PC-3 (cell line): Measurements from ENCODE around the gene TP53BP1. TPM values are rescaled to one million over a fixed set of nuclear protein-coding genes. Genes with fewer than 3 reads are reported as not detected.

Experiments used
- ATAC-seq: fragments of 200-7000 bp; cut with Tn5 transposase; 2 replicates; pipeline ENCODE4 v1.9.1; 2020; ENCODE audit warnings: mild to moderate bottlenecking, moderate library complexity
- BruUV-seq: library from RNA; stranded (reverse); fragments of 400-500 nt; replicated peaks from 2 replicates; lab custom pipeline; 2021; lab: Mats Ljungman, UMichigan
- CTCF ChIA-PET: fragments of 300-600 bp; sonication (Branson Sonifier 250); formaldehyde crosslinking; loops from one replicate; lab custom pipeline; 2022; ENCODE audit warnings: antibody characterized with exemption; lab: Charles Lee
- POLR2A ChIA-PET: fragments of 300-600 bp; sonication (Branson Sonifier 250); formaldehyde crosslinking; loops from one replicate; lab custom pipeline; 2022; ENCODE audit warnings: antibody characterized with exemption; ENCODE audit not compliant: unreplicated experiment; lab: Charles Lee
- DNase-seq: peaks from one replicate; pipeline ENCODE4 v3.0.0-alpha.2; 2015
- H2AFZ ChIP-seq: fragments of 300-600 bp; sonication (generic); 2 replicates; pipeline ENCODE4 v1.6.0; 2016; ENCODE audit warnings: antibody characterized with exemption, low read length
- H3F3A ChIP-seq: fragments of 300-600 bp; sonication (generic); one replicate; pipeline ENCODE4 v1.6.0; 2017; ENCODE audit warnings: antibody characterized with exemption, low read length, control low read depth, mild to moderate bottlenecking; ENCODE audit not compliant: unreplicated experiment
- H3K27ac ChIP-seq: fragments of 300-600 bp; sonication (generic); 2 replicates; pipeline ENCODE4 v1.5.1; 2016; ENCODE audit warnings: mild to moderate bottlenecking, low read length
- H3K27me3 ChIP-seq: fragments of 300-600 bp; sonication (generic); 2 replicates; pipeline ENCODE4 v1.6.1; 2016; ENCODE audit warnings: low read length, mixed read lengths
- H3K36me3 ChIP-seq: fragments of 300-600 bp; sonication (generic); 2 replicates; pipeline ENCODE4 v1.6.1; 2016; ENCODE audit warnings: low read depth, mixed run types, low read length, mixed read lengths
- H3K4me1 ChIP-seq: fragments of 300-600 bp; sonication (generic); 2 replicates; pipeline ENCODE4 v1.5.1; 2016; ENCODE audit warnings: low read length; ENCODE audit not compliant: insufficient read depth
- H3K4me2 ChIP-seq: fragments of 300-600 bp; sonication (generic); 2 replicates; pipeline ENCODE4 v1.6.0; 2016; ENCODE audit warnings: low read length
- H3K4me3 ChIP-seq: fragments of 300-600 bp; sonication (generic); 2 replicates; pipeline ENCODE4 v1.5.1; 2016; ENCODE audit warnings: mild to moderate bottlenecking, low read length, mixed read lengths
- H3K79me2 ChIP-seq: fragments of 300-600 bp; sonication (generic); 2 replicates; pipeline ENCODE4 v1.6.1; 2017; ENCODE audit warnings: low read length, mixed read lengths
- H3K9ac ChIP-seq: fragments of 300-600 bp; sonication (generic); 2 replicates; pipeline ENCODE4 v1.6.0; 2016; ENCODE audit warnings: mild to moderate bottlenecking, low read length
- H3K9me2 ChIP-seq: fragments of 300-600 bp; sonication (generic); replicated peaks from 2 replicates; pipeline ENCODE4 v1.6.1; 2016; ENCODE audit warnings: mixed run types, low read length, mixed read lengths
- H3K9me3 ChIP-seq: fragments of 300-600 bp; sonication (generic); 2 replicates; pipeline ENCODE4 v1.6.1; 2016; ENCODE audit warnings: low read length, mixed read lengths
- H4K20me1 ChIP-seq: fragments of 300-600 bp; sonication (generic); 2 replicates; pipeline ENCODE4 v1.6.1; 2016; ENCODE audit warnings: low read length, mixed read lengths
- CTCF ChIP-seq: fragments of 300-600 bp; sonication (generic); conservative IDR thresholded peaks from 2 replicates; pipeline ENCODE4 v1.5.1; 2017; ENCODE audit warnings: antibody characterized with exemption, low read depth, mild to moderate bottlenecking, low read length
- EZH2 ChIP-seq: fragments of 300-600 bp; sonication (generic); IDR thresholded peaks from one replicate; pipeline ENCODE4 v1.6.1; 2017; ENCODE audit warnings: antibody characterized with exemption, mild to moderate bottlenecking, low read length; ENCODE audit not compliant: unreplicated experiment
- EZH2phosphoT487 ChIP-seq: fragments of 300-600 bp; sonication (generic); IDR thresholded peaks from 2 replicates; pipeline ENCODE4 v1.6.1; 2018; ENCODE audit warnings: mild to moderate bottlenecking, antibody characterized with exemption, low read length, borderline replicate concordance
- intact Hi-C: fragments of 100-400 bp; cut with micrococcal nuclease; formaldehyde crosslinking; loops from 2 replicates; pipeline ENCODE4 v1.9.0; 2023
- total RNA-seq: library from RNA; depleted of rRNA; stranded (reverse); fragments of >200 nt; gene quantifications from 2 replicates; pipeline ENCODE4 v1.2.3, GENCODE V29; 2014

The TP53BP1 gene
- total RNA-seq, 1 experiment from 2014 or later = 55.7 TPM

GRCh38 chr15:43523646-43524045 lies 30.7 kb upstream of the TP53BP1 start:
- DNase-seq = no peak
- Histone ChIP-seq H3F3A (no peaks in the 10 kb centered on the region), H3K9ac (no peak overlapping the region), H3K4me1 (no peaks in the 10 kb centered on the region), H3K36me3 (no peaks in the 10 kb centered on the region), H3K4me3 (no peak overlapping the region), H3K79me2 (no peaks in the 10 kb centered on the region), H3K4me2 (no peak overlapping the region), H3K9me3 (no peaks in the 10 kb centered on the region), H3K27ac (no peak overlapping the region), H2AFZ (no peak overlapping the region), H3K9me2 (no peaks in the 10 kb centered on the region), H4K20me1 (no peaks in the 10 kb centered on the region), H3K27me3 (no peaks in the 10 kb centered on the region)
- TF ChIP-seq EZH2 (no peak), EZH2phosphoT487 (no peak), CTCF (no peak)
- ChIA-PET POLR2A (no interaction called here), CTCF (no interaction called here)
- no peak for ATAC-seq
- BruUV-seq = no TSS peak
- intact Hi-C loops = no loop called here

GRCh38 chr15:43522247-43522646 lies 29.3 kb upstream of the TP53BP1 start:
- no peaks in the 10 kb centered on the region for H3K9me3 ChIP-seq
- H3K4me2 ChIP-seq = no peak overlapping the region
- POLR2A ChIA-PET = no interaction called here
- H3K4me3 ChIP-seq = no peak overlapping the region
- no peak overlapping the region for H3K9ac ChIP-seq
- CTCF ChIA-PET = no interaction called here
- no peak for TF ChIP-seq EZH2phosphoT487
- TF ChIP-seq EZH2 = no peak
- no peak for TF ChIP-seq CTCF
- H3K36me3 ChIP-seq = no peaks in the 10 kb centered on the region
- BruUV-seq = no TSS peak
- no peaks in the 10 kb centered on the region for H4K20me1 ChIP-seq
- H3F3A ChIP-seq = no peaks in the 10 kb centered on the region
- no peak overlapping the region for H3K27ac ChIP-seq
- no peaks in the 10 kb centered on the region for H3K79me2 ChIP-seq
- DNase-seq = no peak
- H2AFZ ChIP-seq = no peak overlapping the region
- H3K4me1 ChIP-seq = no peaks in the 10 kb centered on the region
- intact Hi-C loops = no loop called here
- H3K9me2 ChIP-seq = no peaks in the 10 kb centered on the region
- no peaks in the 10 kb centered on the region for H3K27me3 ChIP-seq
- ATAC-seq = no peak

- no peaks in the 10 kb centered on the region for H3K79me2 ChIP-seq
- intact Hi-C loops = no loop called here
- no peak overlapping the region for H3K9ac ChIP-seq
Measured at GRCh38 chr15:43521419-43521818, 28.5 kb upstream of the TP53BP1 start.

More at GRCh38 chr15:43521419-43521818, 28.5 kb upstream of the TP53BP1 start:
- no peak for ATAC-seq
- Histone ChIP-seq H3K4me2 (no peak overlapping the region), H3K4me1 (no peaks in the 10 kb centered on the region), H3K27ac (no peak overlapping the region), H3K9me2 (no peaks in the 10 kb centered on the region), H3K36me3 (no peaks in the 10 kb centered on the region), H3K4me3 (no peak overlapping the region), H3F3A (no peaks in the 10 kb centered on the region), H3K9me3 (no peaks in the 10 kb centered on the region), H2AFZ (no peak overlapping the region), H4K20me1 (no peaks in the 10 kb centered on the region), H3K27me3 (no peaks in the 10 kb centered on the region)
- ChIA-PET POLR2A (no interaction called here), CTCF (no interaction called here)
- no peak for TF ChIP-seq EZH2
- no peak for TF ChIP-seq CTCF
- TF ChIP-seq EZH2phosphoT487 = no peak
- BruUV-seq = no TSS peak
- DNase-seq = no peak
